Astrocyte (in vitro differentiated cells and primary cell): Measurements from ENCODE around the gene C12orf42. TPM values are rescaled to one million over a fixed set of nuclear protein-coding genes. Genes with fewer than 3 reads are reported as not detected.

Experiments used
- DNase-seq: peaks from one replicate; pipeline ENCODE4 v3.0.0-alpha.2; 2010; ENCODE audit warnings: low read depth
- FAIRE-seq: peaks from 2 replicates; lab custom pipeline; 2011; peaks lifted over from hg19 to GRCh38; lab: Jason Lieb, UNC
- H2AFZ ChIP-seq: 2 replicates; pipeline ENCODE4 v1.6.0; 2012; ENCODE audit warnings: low read depth, low read length, inconsistent platforms
- H3K27ac ChIP-seq: 2 replicates; pipeline ENCODE4 v1.5.1; 2011; ENCODE audit warnings: low read depth, low read length, inconsistent platforms
- H3K27me3 ChIP-seq: 2 replicates; pipeline ENCODE4 v1.6.0; 2011; ENCODE audit warnings: low read length, inconsistent platforms; ENCODE audit not compliant: insufficient read depth
- H3K36me3 ChIP-seq: 2 replicates; pipeline ENCODE4 v1.5.1; 2011; ENCODE audit warnings: low read length, inconsistent platforms; ENCODE audit not compliant: insufficient read depth
- H3K4me1 ChIP-seq: 2 replicates; pipeline ENCODE4 v1.5.1; 2011; ENCODE audit warnings: low read length, inconsistent platforms; ENCODE audit not compliant: insufficient read depth
- H3K4me2 ChIP-seq: 2 replicates; pipeline ENCODE4 v1.6.0; 2012; ENCODE audit warnings: low read length, inconsistent platforms
- H3K4me3 ChIP-seq: 2 replicates; pipeline ENCODE4 v1.5.1; 2011; ENCODE audit warnings: low read depth, mild to moderate bottlenecking, low read length, inconsistent platforms; ENCODE audit not compliant: insufficient read depth
- H3K79me2 ChIP-seq: 2 replicates; pipeline ENCODE4 v1.6.0; 2012; ENCODE audit warnings: mild to moderate bottlenecking, low read length, inconsistent platforms; ENCODE audit not compliant: insufficient read depth
- H3K9ac ChIP-seq: 2 replicates; pipeline ENCODE4 v1.6.0; 2012; ENCODE audit warnings: mild to moderate bottlenecking, low read length, inconsistent platforms
- H3K9me3 ChIP-seq: 2 replicates; pipeline ENCODE4 v1.5.1; 2012; ENCODE audit warnings: low read depth, mild to moderate bottlenecking, low read length, inconsistent platforms; ENCODE audit not compliant: insufficient read depth
- H4K20me1 ChIP-seq: 2 replicates; pipeline ENCODE4 v1.6.0; 2012; ENCODE audit warnings: low read length, inconsistent platforms; ENCODE audit not compliant: insufficient read depth
- H3K27ac Mint-ChIP-seq: one replicate; pipeline ENCODE4 v1.8.0; 2021; ENCODE audit warnings: mild to moderate bottlenecking, mixed read lengths; ENCODE audit not compliant: unreplicated experiment
- H3K27me3 Mint-ChIP-seq: one replicate; pipeline ENCODE4 v1.8.0; 2021; ENCODE audit warnings: low read depth, mixed read lengths; ENCODE audit not compliant: unreplicated experiment
- H3K36me3 Mint-ChIP-seq: one replicate; pipeline ENCODE4 v1.8.0; 2021; ENCODE audit warnings: low read depth, mixed read lengths; ENCODE audit not compliant: unreplicated experiment
- H3K4me1 Mint-ChIP-seq: one replicate; pipeline ENCODE4 v1.8.0; 2021; ENCODE audit warnings: low read depth, mixed read lengths; ENCODE audit not compliant: unreplicated experiment
- H3K4me3 Mint-ChIP-seq: one replicate; pipeline ENCODE4 v1.8.0; 2021; ENCODE audit warnings: mild to moderate bottlenecking, moderate library complexity, mixed read lengths; ENCODE audit not compliant: unreplicated experiment
- H3K9me3 Mint-ChIP-seq: one replicate; pipeline ENCODE4 v1.8.0; 2021; ENCODE audit warnings: mild to moderate bottlenecking, mixed read lengths; ENCODE audit not compliant: unreplicated experiment
- EZH2 ChIP-seq: IDR thresholded peaks from 2 replicates; pipeline ENCODE4 v1.6.1; 2012; ENCODE audit warnings: mild to moderate bottlenecking, low read length, inconsistent platforms; ENCODE audit not compliant: insufficient read depth
- total RNA-seq: library from RNA; stranded (reverse); gene quantifications from 2 replicates; pipeline ENCODE4 v1.2.1, GENCODE V29; 2021
- TF ChIP-seq, protein P1 (sequence below): IDR thresholded peaks from 2 replicates; pipeline ENCODE4 v1.5.1; 2011; ENCODE audit warnings: low read depth, mild to moderate bottlenecking, inconsistent platforms, low read length, moderate library complexity; ENCODE audit not compliant: insufficient read depth

C12orf42 gene
- total RNA-seq, 1 donor from 2014 or later, result not detected

DNA sequence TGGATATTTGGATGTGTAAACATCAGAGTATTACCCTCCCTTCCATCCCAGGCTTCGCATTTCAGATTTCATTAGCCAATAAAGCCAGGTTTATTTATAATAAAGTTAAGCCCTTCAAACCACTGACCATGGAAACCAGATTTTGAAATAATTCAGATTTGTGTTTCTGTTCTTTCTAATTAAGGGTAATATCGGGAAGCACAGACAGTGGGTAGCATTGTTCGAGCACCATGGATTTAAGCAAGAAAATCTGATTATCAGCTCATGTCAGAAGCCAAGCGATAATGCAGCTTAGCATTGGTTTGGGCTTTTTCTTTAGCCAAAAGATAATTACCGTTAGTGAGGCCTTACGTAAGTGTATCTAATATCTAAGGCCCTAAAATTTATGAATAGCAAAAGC lies 116.1 kb downstream of the C12orf42 start:
- H3K27me3 Mint-ChIP-seq, result peaks cover 4% of the 10 kb centered on the region
- H3K36me3 ChIP-seq, result no peaks in the 10 kb centered on the region
- H2AFZ ChIP-seq, result no peak overlapping the region
- no peaks in the 10 kb centered on the region for H3K9me3 Mint-ChIP-seq
- H3K79me2 ChIP-seq, result no peaks in the 10 kb centered on the region
- no peak for DNase-seq
- H3K27me3 ChIP-seq, result no peaks in the 10 kb centered on the region
- no peak overlapping the region for H3K27ac ChIP-seq
- TF ChIP-seq, protein P1, sequence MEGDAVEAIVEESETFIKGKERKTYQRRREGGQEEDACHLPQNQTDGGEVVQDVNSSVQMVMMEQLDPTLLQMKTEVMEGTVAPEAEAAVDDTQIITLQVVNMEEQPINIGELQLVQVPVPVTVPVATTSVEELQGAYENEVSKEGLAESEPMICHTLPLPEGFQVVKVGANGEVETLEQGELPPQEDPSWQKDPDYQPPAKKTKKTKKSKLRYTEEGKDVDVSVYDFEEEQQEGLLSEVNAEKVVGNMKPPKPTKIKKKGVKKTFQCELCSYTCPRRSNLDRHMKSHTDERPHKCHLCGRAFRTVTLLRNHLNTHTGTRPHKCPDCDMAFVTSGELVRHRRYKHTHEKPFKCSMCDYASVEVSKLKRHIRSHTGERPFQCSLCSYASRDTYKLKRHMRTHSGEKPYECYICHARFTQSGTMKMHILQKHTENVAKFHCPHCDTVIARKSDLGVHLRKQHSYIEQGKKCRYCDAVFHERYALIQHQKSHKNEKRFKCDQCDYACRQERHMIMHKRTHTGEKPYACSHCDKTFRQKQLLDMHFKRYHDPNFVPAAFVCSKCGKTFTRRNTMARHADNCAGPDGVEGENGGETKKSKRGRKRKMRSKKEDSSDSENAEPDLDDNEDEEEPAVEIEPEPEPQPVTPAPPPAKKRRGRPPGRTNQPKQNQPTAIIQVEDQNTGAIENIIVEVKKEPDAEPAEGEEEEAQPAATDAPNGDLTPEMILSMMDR, result no peak
- TF ChIP-seq EZH2, result no peak
- no peaks in the 10 kb centered on the region for H4K20me1 ChIP-seq
- no peak overlapping the region for H3K27ac Mint-ChIP-seq
- H3K4me3 Mint-ChIP-seq, result no peak overlapping the region
- no peak for FAIRE-seq
- no peaks in the 10 kb centered on the region for H3K4me1 ChIP-seq
- no peaks in the 10 kb centered on the region for H3K9me3 ChIP-seq
- no peak overlapping the region for H3K9ac ChIP-seq
- H3K4me3 ChIP-seq, result no peak overlapping the region
- no peaks in the 10 kb centered on the region for H3K36me3 Mint-ChIP-seq
- H3K4me1 Mint-ChIP-seq, result no peaks in the 10 kb centered on the region
- H3K4me2 ChIP-seq, result no peak overlapping the region

GRCh38 chr12:103373088-103373523 lies 122.7 kb downstream of the C12orf42 start:
- H3K36me3 Mint-ChIP-seq, result no peaks in the 10 kb centered on the region
- Histone ChIP-seq H3K79me2 (no peaks in the 10 kb centered on the region), H3K9ac (no peak overlapping the region), H3K4me3 (no peak overlapping the region), H3K27ac (no peak overlapping the region), H2AFZ (no peak overlapping the region), H3K9me3 (no peaks in the 10 kb centered on the region), H4K20me1 (no peaks in the 10 kb centered on the region), H3K4me1 (no peaks in the 10 kb centered on the region), H3K4me2 (no peak overlapping the region), H3K36me3 (no peaks in the 10 kb centered on the region), H3K27me3 (no peaks in the 10 kb centered on the region)
- no peak overlapping the region for H3K27ac Mint-ChIP-seq
- no peaks in the 10 kb centered on the region for H3K9me3 Mint-ChIP-seq
- H3K4me3 Mint-ChIP-seq, result no peak overlapping the region
- TF ChIP-seq, protein P1, result no peak
- TF ChIP-seq EZH2, result no peak
- peaks cover 3% of the 10 kb centered on the region for H3K27me3 Mint-ChIP-seq
- no peaks in the 10 kb centered on the region for H3K4me1 Mint-ChIP-seq
- no peak for FAIRE-seq
- DNase-seq, result no peak

- Mint-ChIP-seq H3K27ac (no peak overlapping the region), H3K27me3 (peaks cover 3% of the 10 kb centered on the region), H3K4me3 (no peak overlapping the region), H3K9me3 (peaks cover 2% of the 10 kb centered on the region), H3K36me3 (no peaks in the 10 kb centered on the region), H3K4me1 (no peaks in the 10 kb centered on the region)
- no peaks in the 10 kb centered on the region for H4K20me1 ChIP-seq
- no peak for TF ChIP-seq EZH2
- TF ChIP-seq, protein P1, result no peak
- no peak overlapping the region for H3K4me2 ChIP-seq
- DNase-seq (no peak), FAIRE-seq (no peak)
- no peaks in the 10 kb centered on the region for H3K36me3 ChIP-seq
- H3K9ac ChIP-seq, result no peak overlapping the region
- no peak overlapping the region for H3K4me3 ChIP-seq
- no peaks in the 10 kb centered on the region for H3K27me3 ChIP-seq
- no peak overlapping the region for H2AFZ ChIP-seq
- no peak overlapping the region for H3K27ac ChIP-seq
- no peaks in the 10 kb centered on the region for H3K4me1 ChIP-seq
- H3K79me2 ChIP-seq, result no peaks in the 10 kb centered on the region
- H3K9me3 ChIP-seq, result no peaks in the 10 kb centered on the region
Observed at GRCh38 chr12:103369929-103370328, 125.8 kb downstream of the C12orf42 start.
